Breast epithelium (tissue), 3 donors: ENCODE results near the gene TNFSF10.

Experiments
- POLR2A ChIP-seq: fragments of 450-650 bp; IDR thresholded peaks from one replicate; pipeline ENCODE4 v1.6.1; 2016; ENCODE audit warnings: antibody characterized with exemption, mild to moderate bottlenecking, moderate library complexity
- TF ChIP-seq, protein P1 (sequence below), 3 donors: fragments of 450-650 bp; IDR thresholded peaks; one replicate each; pipeline ENCODE4 v1.5.1; 2016 to 2017; ENCODE audit warnings: antibody characterized with exemption in 3 of 3, mild to moderate bottlenecking in 3 of 3, moderate library complexity in 3 of 3

GRCh38 chr3:172543419-172543818, 20.2 kb upstream of the TNFSF10 start:
- TF ChIP-seq POLR2A = no peak
- TF ChIP-seq, protein P1, sequence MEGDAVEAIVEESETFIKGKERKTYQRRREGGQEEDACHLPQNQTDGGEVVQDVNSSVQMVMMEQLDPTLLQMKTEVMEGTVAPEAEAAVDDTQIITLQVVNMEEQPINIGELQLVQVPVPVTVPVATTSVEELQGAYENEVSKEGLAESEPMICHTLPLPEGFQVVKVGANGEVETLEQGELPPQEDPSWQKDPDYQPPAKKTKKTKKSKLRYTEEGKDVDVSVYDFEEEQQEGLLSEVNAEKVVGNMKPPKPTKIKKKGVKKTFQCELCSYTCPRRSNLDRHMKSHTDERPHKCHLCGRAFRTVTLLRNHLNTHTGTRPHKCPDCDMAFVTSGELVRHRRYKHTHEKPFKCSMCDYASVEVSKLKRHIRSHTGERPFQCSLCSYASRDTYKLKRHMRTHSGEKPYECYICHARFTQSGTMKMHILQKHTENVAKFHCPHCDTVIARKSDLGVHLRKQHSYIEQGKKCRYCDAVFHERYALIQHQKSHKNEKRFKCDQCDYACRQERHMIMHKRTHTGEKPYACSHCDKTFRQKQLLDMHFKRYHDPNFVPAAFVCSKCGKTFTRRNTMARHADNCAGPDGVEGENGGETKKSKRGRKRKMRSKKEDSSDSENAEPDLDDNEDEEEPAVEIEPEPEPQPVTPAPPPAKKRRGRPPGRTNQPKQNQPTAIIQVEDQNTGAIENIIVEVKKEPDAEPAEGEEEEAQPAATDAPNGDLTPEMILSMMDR (IDR thresholded peaks at IDR 0.05) = no peak
